Brain microvascular endothelial cell (primary cell): ENCODE results near the gene GNAT3.

Experiments used
- DNase-seq: peaks from one replicate; pipeline ENCODE4 v3.0.0-alpha.2; 2020
- H3K27ac ChIP-seq: fragments of 250-450 bp; sonication (Bioruptor Pico); 2 replicates; pipeline ENCODE4 v1.5.1; 2020; ENCODE audit warnings: mild to moderate bottlenecking, moderate library complexity
- H3K27me3 ChIP-seq: fragments of 250-450 bp; sonication (Bioruptor Pico); replicated peaks from 2 replicates; pipeline ENCODE4 v1.5.1; 2020; ENCODE audit warnings: mild to moderate bottlenecking
- H3K36me3 ChIP-seq: fragments of 250-450 bp; sonication (Bioruptor Pico); replicated peaks from 2 replicates; pipeline ENCODE4 v1.5.1; 2020; ENCODE audit warnings: mild to moderate bottlenecking
- H3K4me3 ChIP-seq: 2 replicates; pipeline ENCODE4 v1.5.1; 2011; ENCODE audit warnings: low read depth, mild to moderate bottlenecking, control low read depth, low read length, moderate library complexity
- CTCF ChIP-seq: IDR thresholded peaks from 2 replicates; pipeline ENCODE4 v1.5.1; 2011; ENCODE audit warnings: low read depth, mild to moderate bottlenecking, moderate library complexity, low read length, control low read depth, inconsistent platforms; ENCODE audit errors: missing control alignments
- in situ Hi-C: cut with HindIII; loops from 2 replicates; pipeline ENCODE4 v1.10.0; 2017; ENCODE audit warnings: low sequenced_read_pairs, low pct_ligation_motif_present

GNAT3 gene

GRCh38 chr7:80415114-80415513, 96.8 kb downstream of the GNAT3 start:
- H3K36me3 ChIP-seq: no peaks in the 10 kb centered on the region
- H3K27me3 ChIP-seq: no peaks in the 10 kb centered on the region
- no peak overlapping the region for H3K27ac ChIP-seq
- in situ Hi-C loops: no loop called here
- DNase-seq: no peak
- no peak overlapping the region for H3K4me3 ChIP-seq
- no peak for TF ChIP-seq CTCF

GRCh38 chr7:80414331-80414730, 97.5 kb downstream of the GNAT3 start:
- H3K4me3 ChIP-seq: no peak overlapping the region
- no peak overlapping the region for H3K27ac ChIP-seq
- TF ChIP-seq CTCF: no peak
- H3K36me3 ChIP-seq: no peaks in the 10 kb centered on the region
- H3K27me3 ChIP-seq: no peaks in the 10 kb centered on the region
- in situ Hi-C loops: no loop called here
- DNase-seq: no peak

GRCh38 chr7:80413383-80413945, 98.4 kb downstream of the GNAT3 start:
- H3K27me3 ChIP-seq: no peaks in the 10 kb centered on the region
- H3K4me3 ChIP-seq: no peak overlapping the region
- no peak for DNase-seq
- H3K36me3 ChIP-seq: no peaks in the 10 kb centered on the region
- TF ChIP-seq CTCF: no peak
- in situ Hi-C loops: no loop called here
- H3K27ac ChIP-seq: no peak overlapping the region

GRCh38 chr7:80412842-80413241, 99.0 kb downstream of the GNAT3 start:
- no peaks in the 10 kb centered on the region for H3K36me3 ChIP-seq
- H3K27ac ChIP-seq: no peak overlapping the region
- no peak overlapping the region for H3K4me3 ChIP-seq
- no peaks in the 10 kb centered on the region for H3K27me3 ChIP-seq
- DNase-seq: no peak
- in situ Hi-C loops: no loop called here
- no peak for TF ChIP-seq CTCF

GRCh38 chr7:80411621-80412020, 100.2 kb downstream of the GNAT3 start:
- no peak for DNase-seq

More at GRCh38 chr7:80411621-80412020, 100.2 kb downstream of the GNAT3 start:
- Histone ChIP-seq H3K27ac (no peak overlapping the region), H3K27me3 (no peaks in the 10 kb centered on the region), H3K36me3 (no peaks in the 10 kb centered on the region), H3K4me3 (no peak overlapping the region)
- in situ Hi-C loops: no loop called here
- TF ChIP-seq CTCF: no peak
